Osteoblast (primary cell): ENCODE results near the gene RBM20. TPM values are rescaled to one million over a fixed set of nuclear protein-coding genes. Genes with fewer than 3 reads are reported as not detected.

ENCODE experiments used
- DNase-seq: peaks from one replicate; pipeline ENCODE4 v3.0.0; 2011; ENCODE audit warnings: low spot score, mixed read lengths; ENCODE audit not compliant: insufficient read length; ENCODE audit errors: missing footprints
- H2AFZ ChIP-seq: 2 replicates; pipeline ENCODE4 v1.6.0; 2011; ENCODE audit warnings: mild to moderate bottlenecking, low read length
- H3K27ac ChIP-seq: 2 replicates; pipeline ENCODE4 v1.5.1; 2011; ENCODE audit warnings: mild to moderate bottlenecking, low read depth, low read length, moderate library complexity
- H3K27me3 ChIP-seq: 2 replicates; pipeline ENCODE4 v1.6.0; 2012; ENCODE audit warnings: mild to moderate bottlenecking, control low read depth, inconsistent platforms, low read length, moderate library complexity; ENCODE audit not compliant: insufficient read depth
- H3K36me3 ChIP-seq: 2 replicates; pipeline ENCODE4 v1.5.1; 2011; ENCODE audit warnings: mild to moderate bottlenecking, low read length, control low read depth, moderate library complexity; ENCODE audit not compliant: insufficient read depth
- H3K4me1 ChIP-seq: 2 replicates; pipeline ENCODE4 v1.5.1; 2011; ENCODE audit warnings: mild to moderate bottlenecking, low read length, control low read depth, moderate library complexity; ENCODE audit not compliant: insufficient read depth
- H3K4me2 ChIP-seq: 2 replicates; pipeline ENCODE4 v1.6.0; 2011; ENCODE audit warnings: mild to moderate bottlenecking, low read length; ENCODE audit not compliant: insufficient read depth
- H3K4me3 ChIP-seq: fragments of 200-600 bp; sonication (generic); 3 replicates; pipeline ENCODE4 v1.5.1; 2012; ENCODE audit warnings: mild to moderate bottlenecking, low read length, inconsistent platforms; ENCODE audit not compliant: insufficient read depth
- H3K79me2 ChIP-seq: 2 replicates; pipeline ENCODE4 v1.6.0; 2012; ENCODE audit warnings: mild to moderate bottlenecking, low read length, control low read depth, inconsistent platforms; ENCODE audit not compliant: insufficient read depth
- H3K9me3 ChIP-seq: 2 replicates; pipeline ENCODE4 v1.5.1; 2011; ENCODE audit warnings: low read depth, low read length, control low read depth
- H4K20me1 ChIP-seq: 2 replicates; pipeline ENCODE4 v1.6.0; 2012; ENCODE audit warnings: mild to moderate bottlenecking, low read length, control low read depth; ENCODE audit not compliant: insufficient read depth
- total RNA-seq: library from RNA; depleted of rRNA; stranded (reverse); fragments of >200 nt; gene quantifications from 2 replicates; pipeline ENCODE4 v1.2.3, GENCODE V29; 2012
- TF ChIP-seq, protein P1 (sequence below): IDR thresholded peaks from 2 replicates; pipeline ENCODE4 v1.5.1; 2011; ENCODE audit warnings: mild to moderate bottlenecking, low read depth, low read length, moderate library complexity; ENCODE audit errors: extremely low read depth

Gene RBM20
- total RNA-seq, 1 donor: not detected

DNA sequence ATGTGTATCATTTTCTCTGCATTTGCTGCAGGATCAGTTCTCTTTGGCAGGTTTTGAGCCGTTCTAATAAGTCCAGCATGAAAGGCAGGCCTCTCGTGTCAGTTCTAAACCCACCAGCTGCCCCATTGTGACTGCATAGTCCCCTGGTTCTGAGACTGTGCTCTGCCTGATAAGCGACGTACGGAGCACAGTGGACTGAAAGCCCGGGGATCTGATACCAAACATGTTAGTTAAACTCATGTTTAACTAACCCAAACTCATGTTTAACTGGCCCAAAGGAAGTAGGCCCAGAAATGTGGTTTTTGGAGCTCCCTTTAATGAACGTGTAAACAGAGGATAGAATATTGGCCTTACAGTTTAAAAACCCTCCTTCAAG is 129.5 kb downstream of the RBM20 start:
- Histone ChIP-seq H3K36me3 (no peaks in the 10 kb centered on the region), H3K27me3 (peaks cover 16% of the 10 kb centered on the region), H3K9me3 (no peaks in the 10 kb centered on the region), H2AFZ (peak overlapping the region; percentile 42), H3K79me2 (no peaks in the 10 kb centered on the region), H3K4me1 (peaks cover 10% of the 10 kb centered on the region), H3K4me2 (no peak overlapping the region), H3K4me3 (no peak overlapping the region), H3K27ac (peak overlapping the region; percentile 11), H4K20me1 (no peaks in the 10 kb centered on the region)
- DNase-seq: no peak
- TF ChIP-seq, protein P1, sequence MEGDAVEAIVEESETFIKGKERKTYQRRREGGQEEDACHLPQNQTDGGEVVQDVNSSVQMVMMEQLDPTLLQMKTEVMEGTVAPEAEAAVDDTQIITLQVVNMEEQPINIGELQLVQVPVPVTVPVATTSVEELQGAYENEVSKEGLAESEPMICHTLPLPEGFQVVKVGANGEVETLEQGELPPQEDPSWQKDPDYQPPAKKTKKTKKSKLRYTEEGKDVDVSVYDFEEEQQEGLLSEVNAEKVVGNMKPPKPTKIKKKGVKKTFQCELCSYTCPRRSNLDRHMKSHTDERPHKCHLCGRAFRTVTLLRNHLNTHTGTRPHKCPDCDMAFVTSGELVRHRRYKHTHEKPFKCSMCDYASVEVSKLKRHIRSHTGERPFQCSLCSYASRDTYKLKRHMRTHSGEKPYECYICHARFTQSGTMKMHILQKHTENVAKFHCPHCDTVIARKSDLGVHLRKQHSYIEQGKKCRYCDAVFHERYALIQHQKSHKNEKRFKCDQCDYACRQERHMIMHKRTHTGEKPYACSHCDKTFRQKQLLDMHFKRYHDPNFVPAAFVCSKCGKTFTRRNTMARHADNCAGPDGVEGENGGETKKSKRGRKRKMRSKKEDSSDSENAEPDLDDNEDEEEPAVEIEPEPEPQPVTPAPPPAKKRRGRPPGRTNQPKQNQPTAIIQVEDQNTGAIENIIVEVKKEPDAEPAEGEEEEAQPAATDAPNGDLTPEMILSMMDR: no peak

DNA sequence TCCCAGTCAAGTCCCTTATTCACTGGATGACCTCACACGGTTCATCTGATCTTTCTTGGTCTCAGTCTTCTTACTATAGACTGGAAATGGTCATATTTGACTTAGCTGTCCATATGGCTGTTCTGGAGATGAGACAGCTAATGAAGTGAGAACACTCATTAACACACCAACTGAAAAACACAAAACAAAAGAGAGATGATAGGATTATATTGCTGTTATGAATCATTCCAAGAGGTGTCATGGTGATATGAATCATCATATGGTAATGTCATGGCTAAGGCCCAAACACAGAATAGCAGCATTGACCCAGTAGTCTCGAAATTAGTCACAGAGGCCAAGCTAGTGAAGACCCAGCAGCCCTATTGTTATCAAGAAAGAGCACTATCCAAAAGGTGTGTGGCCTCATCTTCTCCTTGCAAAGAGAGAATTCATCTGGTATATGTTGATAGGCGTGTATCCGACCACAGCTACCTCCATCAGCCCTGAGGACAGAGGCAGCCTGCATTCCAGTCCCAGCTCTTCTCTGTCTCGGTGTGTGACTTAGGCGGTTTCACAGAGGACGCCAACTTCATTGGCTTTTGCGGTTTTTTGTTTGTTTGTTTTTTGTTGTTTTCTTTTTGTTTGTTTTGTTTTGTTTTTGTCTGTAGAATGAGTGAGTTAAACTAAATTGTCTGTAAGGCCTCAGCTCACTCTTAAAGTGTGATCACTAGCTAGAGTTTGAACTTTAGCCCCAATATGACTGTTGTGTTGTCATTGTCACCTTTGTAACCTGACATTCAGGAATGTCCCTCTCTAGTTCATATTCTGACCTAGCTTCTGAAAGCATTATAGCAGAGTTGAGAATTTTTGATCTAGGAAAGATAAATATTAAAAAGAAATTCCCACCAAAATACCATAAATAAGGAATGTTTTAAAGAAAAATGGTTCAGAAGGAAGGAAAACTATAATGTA is 130.2 kb downstream of the RBM20 start:
- H4K20me1 ChIP-seq: no peaks in the 10 kb centered on the region
- no peaks in the 10 kb centered on the region for H3K79me2 ChIP-seq
- no peak overlapping the region for H3K4me2 ChIP-seq
- peaks cover 22% of the 10 kb centered on the region for H3K27me3 ChIP-seq
- peak overlapping the region; percentile 42 for H2AFZ ChIP-seq
- TF ChIP-seq, protein P1: no peak
- H3K4me1 ChIP-seq: peaks cover 10% of the 10 kb centered on the region
- no peaks in the 10 kb centered on the region for H3K9me3 ChIP-seq
- peak; percentile 96 for DNase-seq
- H3K27ac ChIP-seq: peak overlapping the region; percentile 11
- H3K36me3 ChIP-seq: no peaks in the 10 kb centered on the region
- H3K4me3 ChIP-seq: no peak overlapping the region

DNA sequence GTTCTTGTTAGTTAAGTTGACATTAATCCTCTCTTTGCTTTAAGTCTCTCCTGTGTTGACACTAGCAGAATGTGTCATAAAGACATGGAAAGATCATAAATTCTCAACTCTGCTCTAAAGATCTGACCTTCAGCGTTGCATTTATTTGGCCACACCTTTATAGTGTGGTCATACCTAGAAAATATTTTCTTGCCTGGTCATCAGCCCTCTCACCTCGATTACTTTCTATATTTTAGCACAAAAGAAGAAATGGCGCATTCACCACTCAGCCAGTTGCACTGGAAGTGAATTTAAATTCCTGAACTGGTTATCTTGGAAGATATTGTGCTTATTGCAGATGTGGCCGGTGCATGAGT is 130.9 kb downstream of the RBM20 start:
- Histone ChIP-seq H3K4me1 (peaks cover 10% of the 10 kb centered on the region), H3K27ac (no peak overlapping the region), H3K4me3 (no peak overlapping the region), H3K4me2 (no peak overlapping the region), H2AFZ (no peak overlapping the region), H4K20me1 (no peaks in the 10 kb centered on the region), H3K36me3 (no peaks in the 10 kb centered on the region), H3K9me3 (no peaks in the 10 kb centered on the region), H3K27me3 (peaks cover 26% of the 10 kb centered on the region), H3K79me2 (no peaks in the 10 kb centered on the region)
- TF ChIP-seq, protein P1: no peak
- no peak for DNase-seq

DNA sequence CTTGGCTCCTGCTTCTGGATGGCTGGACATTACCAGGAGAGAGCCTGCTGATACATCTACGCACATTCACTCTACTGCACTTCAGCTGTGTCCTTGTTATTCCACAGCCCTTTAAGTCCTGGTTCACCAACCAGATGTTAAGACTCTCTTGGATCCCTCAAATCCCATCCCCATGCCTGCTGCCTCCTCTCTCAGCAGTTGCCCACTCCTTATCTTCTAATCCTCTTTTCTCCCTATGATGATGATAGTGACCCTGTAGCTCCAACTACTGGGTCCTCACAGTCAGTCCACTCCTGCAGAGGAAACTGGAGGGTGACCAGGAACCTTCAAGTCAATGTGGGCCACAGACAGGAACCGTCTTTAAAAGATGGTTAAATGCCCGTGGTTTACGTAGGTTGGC is 131.3 kb downstream of the RBM20 start:
- DNase-seq: no peak
- Histone ChIP-seq H3K27me3 (peaks cover 26% of the 10 kb centered on the region), H3K79me2 (no peaks in the 10 kb centered on the region), H3K4me3 (no peak overlapping the region), H4K20me1 (no peaks in the 10 kb centered on the region), H3K4me1 (peaks cover 10% of the 10 kb centered on the region), H2AFZ (no peak overlapping the region), H3K36me3 (no peaks in the 10 kb centered on the region), H3K4me2 (no peak overlapping the region), H3K27ac (no peak overlapping the region), H3K9me3 (no peaks in the 10 kb centered on the region)
- TF ChIP-seq, protein P1: no peak
